ENCODE measurements around the gene ANK3. TPM values are rescaled to one million over a fixed set of nuclear protein-coding genes. Genes with fewer than 3 reads are reported as not detected.

The ANK3 gene
- polyA plus RNA-seq, 1 donor (not counting 4 experiments of a cell fraction or from before 2014, with no cell fraction given), result 8.3 TPM

DNA sequence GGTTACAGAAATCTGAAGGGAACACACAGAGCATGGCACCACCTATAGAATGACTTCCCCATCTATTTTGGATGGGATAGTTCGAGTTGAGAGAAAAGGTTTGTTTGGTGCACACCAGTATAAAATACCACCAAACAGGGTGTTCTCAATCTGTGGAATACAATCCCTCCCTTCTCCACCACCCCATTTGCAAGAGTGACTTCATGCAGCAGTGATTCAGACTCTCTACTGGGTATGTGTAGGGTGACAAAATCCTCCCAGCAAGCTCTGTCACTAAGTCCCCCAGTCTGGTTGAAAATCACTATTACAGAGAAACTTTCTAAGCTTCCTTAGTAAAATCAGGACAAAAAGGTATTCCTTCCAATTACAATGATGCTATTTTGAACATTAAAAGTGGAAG lies 69.0 kb downstream of the ANK3 start:
- H3K27me3 ChIP-seq (ENCODE audit: control insufficient read depth, extremely low read depth, insufficient read depth, low read length), result no peaks in the 10 kb centered on the region
- no peaks in the 10 kb centered on the region for H3K36me3 ChIP-seq (ENCODE audit: control insufficient read depth in 2 of 2, extremely low read depth in 1 of 2, insufficient read depth in 2 of 2, low read length in 2 of 2)
- no peaks in the 10 kb centered on the region for H3K4me1 ChIP-seq (ENCODE audit: control insufficient read depth, extremely low read depth, insufficient read depth, low read length)
- DNase-seq (ENCODE audit: low read depth, low spot score), result no peak
- no peaks in the 10 kb centered on the region for H3K79me2 ChIP-seq (ENCODE audit: control insufficient read depth, insufficient read depth, low read length)
- H3K27ac ChIP-seq (ENCODE audit: control insufficient read depth, insufficient read depth, low read length), result no peak overlapping the region
- H2AFZ ChIP-seq (ENCODE audit: control insufficient read depth, low read length), result no peak overlapping the region
- no peaks in the 10 kb centered on the region for H3K9me3 ChIP-seq (ENCODE audit: control insufficient read depth, low read depth, low read length)
- H3K4me2 ChIP-seq (ENCODE audit: control insufficient read depth, extremely low read depth, insufficient read depth, low read depth, low read length), result no peak overlapping the region
- H3K9me1 ChIP-seq (ENCODE audit: control insufficient read depth, extremely low read depth, insufficient read depth, low read length), result no peaks in the 10 kb centered on the region
- no peaks in the 10 kb centered on the region for H4K20me1 ChIP-seq (ENCODE audit: control insufficient read depth, extremely low read depth, insufficient read depth, low read length)
- H3K9ac ChIP-seq (ENCODE audit: control insufficient read depth, extremely low read depth, insufficient read depth, low read length), result no peak overlapping the region
- no peak for FAIRE-seq
- no peak overlapping the region for H3K4me3 ChIP-seq (ENCODE audit: control insufficient read depth in 2 of 3, extremely low read depth in 1 of 3, insufficient read depth in 2 of 3, low read depth in 1 of 3, low read length in 3 of 3)
- dilution Hi-C loops (cut with MboI; ENCODE audit: extremely low pct_ligation_motif_present, low sequenced_read_pairs), result no loop called here
- TF ChIP-seq, protein P1, sequence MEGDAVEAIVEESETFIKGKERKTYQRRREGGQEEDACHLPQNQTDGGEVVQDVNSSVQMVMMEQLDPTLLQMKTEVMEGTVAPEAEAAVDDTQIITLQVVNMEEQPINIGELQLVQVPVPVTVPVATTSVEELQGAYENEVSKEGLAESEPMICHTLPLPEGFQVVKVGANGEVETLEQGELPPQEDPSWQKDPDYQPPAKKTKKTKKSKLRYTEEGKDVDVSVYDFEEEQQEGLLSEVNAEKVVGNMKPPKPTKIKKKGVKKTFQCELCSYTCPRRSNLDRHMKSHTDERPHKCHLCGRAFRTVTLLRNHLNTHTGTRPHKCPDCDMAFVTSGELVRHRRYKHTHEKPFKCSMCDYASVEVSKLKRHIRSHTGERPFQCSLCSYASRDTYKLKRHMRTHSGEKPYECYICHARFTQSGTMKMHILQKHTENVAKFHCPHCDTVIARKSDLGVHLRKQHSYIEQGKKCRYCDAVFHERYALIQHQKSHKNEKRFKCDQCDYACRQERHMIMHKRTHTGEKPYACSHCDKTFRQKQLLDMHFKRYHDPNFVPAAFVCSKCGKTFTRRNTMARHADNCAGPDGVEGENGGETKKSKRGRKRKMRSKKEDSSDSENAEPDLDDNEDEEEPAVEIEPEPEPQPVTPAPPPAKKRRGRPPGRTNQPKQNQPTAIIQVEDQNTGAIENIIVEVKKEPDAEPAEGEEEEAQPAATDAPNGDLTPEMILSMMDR (optimal IDR thresholded peaks at IDR 0.05 in 1 of 3, IDR thresholded peaks at IDR 0.05 in 1 of 3, conservative IDR thresholded peaks at IDR 0.05 in 1 of 3; ENCODE audit: extremely low read depth in 1 of 3, insufficient read depth in 2 of 3, low read length in 3 of 3), result no peak
- no peak for TF ChIP-seq EZH2 (IDR thresholded peaks at IDR 0.05; ENCODE audit: low read length)

DNA sequence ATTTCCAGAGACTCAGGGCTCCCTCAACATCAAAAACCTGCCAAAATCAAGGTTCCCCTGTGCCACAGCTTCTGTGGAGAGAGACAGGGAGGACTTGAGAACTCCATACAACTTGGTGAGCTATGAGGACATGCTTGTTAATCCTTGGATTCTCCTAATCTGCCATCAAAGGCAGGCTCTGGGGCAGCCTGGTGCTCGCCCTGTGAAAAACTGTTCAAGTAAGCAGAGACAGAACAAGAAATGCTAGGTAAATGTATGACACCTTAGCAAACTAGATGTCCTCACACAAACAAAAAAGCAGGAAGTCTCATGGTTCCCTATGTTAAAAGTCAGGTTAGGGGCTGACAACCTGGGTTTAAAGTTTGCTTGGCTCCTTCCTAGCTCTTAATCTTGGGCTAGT lies 73.6 kb downstream of the ANK3 start:
- H3K27ac ChIP-seq (ENCODE audit: control insufficient read depth, insufficient read depth, low read length), result no peak overlapping the region
- H3K9me3 ChIP-seq (ENCODE audit: control insufficient read depth, low read depth, low read length), result no peaks in the 10 kb centered on the region
- peaks cover 30% of the 10 kb centered on the region for H3K4me1 ChIP-seq (ENCODE audit: control insufficient read depth, extremely low read depth, insufficient read depth, low read length)
- no peaks in the 10 kb centered on the region for H3K27me3 ChIP-seq (ENCODE audit: control insufficient read depth, extremely low read depth, insufficient read depth, low read length)
- DNase-seq (ENCODE audit: low read depth, low spot score) (no peak), FAIRE-seq (no peak)
- no peaks in the 10 kb centered on the region for H3K79me2 ChIP-seq (ENCODE audit: control insufficient read depth, insufficient read depth, low read length)
- H3K9ac ChIP-seq (ENCODE audit: control insufficient read depth, extremely low read depth, insufficient read depth, low read length), result no peak overlapping the region
- H3K9me1 ChIP-seq (ENCODE audit: control insufficient read depth, extremely low read depth, insufficient read depth, low read length), result peaks cover 2% of the 10 kb centered on the region
- no peak overlapping the region for H3K4me3 ChIP-seq (ENCODE audit: control insufficient read depth in 2 of 3, extremely low read depth in 1 of 3, insufficient read depth in 2 of 3, low read depth in 1 of 3, low read length in 3 of 3)
- TF ChIP-seq EZH2 (IDR thresholded peaks at IDR 0.05; ENCODE audit: low read length), result no peak
- TF ChIP-seq, protein P1 (optimal IDR thresholded peaks at IDR 0.05 in 1 of 3, IDR thresholded peaks at IDR 0.05 in 1 of 3, conservative IDR thresholded peaks at IDR 0.05 in 1 of 3; ENCODE audit: extremely low read depth in 1 of 3, insufficient read depth in 2 of 3, low read length in 3 of 3), result no peak
- no peaks in the 10 kb centered on the region for H3K36me3 ChIP-seq (ENCODE audit: control insufficient read depth in 2 of 2, extremely low read depth in 1 of 2, insufficient read depth in 2 of 2, low read length in 2 of 2)
- H2AFZ ChIP-seq (ENCODE audit: control insufficient read depth, low read length), result no peak overlapping the region
- dilution Hi-C loops (cut with MboI; ENCODE audit: extremely low pct_ligation_motif_present, low sequenced_read_pairs), result no loop called here
- H3K4me2 ChIP-seq (ENCODE audit: control insufficient read depth, extremely low read depth, insufficient read depth, low read depth, low read length), result no peak overlapping the region
- H4K20me1 ChIP-seq (ENCODE audit: control insufficient read depth, extremely low read depth, insufficient read depth, low read length), result no peaks in the 10 kb centered on the region

Data from keratinocyte (primary cell).